ENCODE data around the gene PLXNA4. TPM values are rescaled to one million over a fixed set of nuclear protein-coding genes. Genes with fewer than 3 reads are reported as not detected.

The PLXNA4 gene
- total RNA-seq, 2 experiments from 2014 or later: 0.75 to 0.85 TPM

DNA sequence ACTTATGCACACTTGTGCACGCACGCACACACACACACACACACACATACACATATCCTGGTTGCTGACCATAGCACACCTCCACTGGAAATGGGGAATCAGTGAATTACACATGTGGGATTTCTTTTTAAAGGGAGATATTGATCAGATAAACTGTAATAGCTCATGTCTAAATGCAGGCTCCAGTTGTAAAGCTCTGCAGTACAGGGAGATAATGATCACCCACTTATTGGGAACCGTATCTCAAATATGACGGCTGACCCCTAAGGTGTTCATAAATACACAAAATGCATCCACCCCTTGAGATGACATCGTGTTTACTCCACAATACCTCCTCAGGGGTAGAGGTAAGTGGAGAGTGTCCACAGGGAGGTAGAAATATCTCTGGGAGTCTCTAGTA lies 79.2 kb downstream of the PLXNA4 start:
- Mint-ChIP-seq H3K27ac (no peak overlapping the region), H3K4me3 (no peak overlapping the region), H3K4me1 (ENCODE audit: low read depth) (no peaks in the 10 kb centered on the region), H3K9me3 (no peaks in the 10 kb centered on the region), H3K36me3 (ENCODE audit: low read depth) (no peaks in the 10 kb centered on the region), H3K27me3 (no peaks in the 10 kb centered on the region)
- intact Hi-C loops (cut with DNase I, micrococcal nuclease): no loop called here
- H3K9me3 ChIP-seq (ENCODE audit: control insufficient read depth in 1 of 2, insufficient read depth in 1 of 2, low read length in 2 of 2): no peaks in the 10 kb centered on the region
- POLR2A ChIA-PET: interaction anchor here (0.9 kb wide), 1 partner anchor 11 kb away, joined by 3 read pairs; no protein-coding TSS in a partner anchor
- ATAC-seq (ENCODE audit: poor library complexity) (no peak), DNase-seq (no peak)
- no peak overlapping the region for H3K27ac ChIP-seq (ENCODE audit: low read depth in 1 of 2, low read length in 2 of 2)
- TF ChIP-seq CTCF (IDR thresholded peaks at IDR 0.05): no peak
- H3K4me3 ChIP-seq (ENCODE audit: low read length): no peak overlapping the region
- peaks cover 0 to 2% of the 10 kb centered on the region in 2 experiments for H3K27me3 ChIP-seq (ENCODE audit: control insufficient read depth in 1 of 2, insufficient read depth in 2 of 2, low read length in 2 of 2)
- CTCF ChIA-PET: no interaction called here
- no peaks in the 10 kb centered on the region for H3K4me1 ChIP-seq (ENCODE audit: insufficient read depth, low read length)
- no peaks in the 10 kb centered on the region for H3K36me3 ChIP-seq (ENCODE audit: insufficient read depth, low read length)

DNA sequence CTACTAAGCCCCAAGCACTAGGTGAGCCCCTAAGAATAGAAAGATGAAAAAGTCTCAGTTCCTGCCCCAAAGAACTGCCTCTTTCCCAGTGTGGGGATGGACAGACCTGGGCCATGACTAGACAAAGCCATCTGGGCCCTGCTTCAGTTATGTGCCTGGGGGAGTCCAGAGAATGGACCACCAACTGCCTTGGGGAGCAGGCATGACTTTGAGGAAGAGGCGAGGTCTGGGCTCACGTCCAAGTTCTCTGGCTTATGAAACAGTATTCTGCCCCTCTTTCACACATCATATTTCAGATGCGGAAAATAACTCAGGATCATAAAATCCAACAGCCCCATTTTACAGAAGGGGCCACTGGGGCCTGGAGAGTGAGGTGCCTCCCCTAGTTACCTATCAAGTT lies 80.3 kb downstream of the PLXNA4 start:
- Mint-ChIP-seq H3K9me3 (no peaks in the 10 kb centered on the region), H3K36me3 (ENCODE audit: low read depth) (no peaks in the 10 kb centered on the region), H3K27me3 (no peaks in the 10 kb centered on the region), H3K27ac (no peak overlapping the region), H3K4me3 (no peak overlapping the region), H3K4me1 (ENCODE audit: low read depth) (no peaks in the 10 kb centered on the region)
- peaks cover 0 to 2% of the 10 kb centered on the region in 2 experiments for H3K27me3 ChIP-seq (ENCODE audit: control insufficient read depth in 1 of 2, insufficient read depth in 2 of 2, low read length in 2 of 2)
- no peak for TF ChIP-seq CTCF (IDR thresholded peaks at IDR 0.05)
- no peak overlapping the region for H3K27ac ChIP-seq (ENCODE audit: low read depth in 1 of 2, low read length in 2 of 2)
- CTCF ChIA-PET: no interaction called here
- POLR2A ChIA-PET: no interaction called here
- no peaks in the 10 kb centered on the region for H3K9me3 ChIP-seq (ENCODE audit: control insufficient read depth in 1 of 2, insufficient read depth in 1 of 2, low read length in 2 of 2)
- H3K4me1 ChIP-seq (ENCODE audit: insufficient read depth, low read length): no peaks in the 10 kb centered on the region
- intact Hi-C loops (cut with DNase I, micrococcal nuclease): no loop called here
- H3K4me3 ChIP-seq (ENCODE audit: low read length): no peak overlapping the region
- no peaks in the 10 kb centered on the region for H3K36me3 ChIP-seq (ENCODE audit: insufficient read depth, low read length)
- DNase-seq (no peak), ATAC-seq (ENCODE audit: poor library complexity) (no peak)

GRCh38 chr7:132494474-132494873 lies 81.8 kb downstream of the PLXNA4 start:
- Mint-ChIP-seq H3K4me1 (ENCODE audit: low read depth) (no peaks in the 10 kb centered on the region), H3K4me3 (no peak overlapping the region), H3K27me3 (no peaks in the 10 kb centered on the region), H3K9me3 (no peaks in the 10 kb centered on the region), H3K27ac (no peak overlapping the region), H3K36me3 (ENCODE audit: low read depth) (no peaks in the 10 kb centered on the region)
- Histone ChIP-seq H3K9me3 (ENCODE audit: control insufficient read depth in 1 of 2, insufficient read depth in 1 of 2, low read length in 2 of 2) (no peaks in the 10 kb centered on the region), H3K27ac (ENCODE audit: low read depth in 1 of 2, low read length in 2 of 2) (no peak overlapping the region), H3K36me3 (ENCODE audit: insufficient read depth, low read length) (no peaks in the 10 kb centered on the region), H3K27me3 (ENCODE audit: control insufficient read depth in 1 of 2, insufficient read depth in 2 of 2, low read length in 2 of 2) (peaks cover 0 to 2% of the 10 kb centered on the region in 2 experiments), H3K4me1 (ENCODE audit: insufficient read depth, low read length) (no peaks in the 10 kb centered on the region), H3K4me3 (ENCODE audit: low read length) (no peak overlapping the region)
- intact Hi-C loops (cut with DNase I, micrococcal nuclease): no loop called here
- ATAC-seq (ENCODE audit: poor library complexity) (no peak), DNase-seq (no peak)
- ChIA-PET POLR2A (no interaction called here), CTCF (no interaction called here)
- TF ChIP-seq CTCF (IDR thresholded peaks at IDR 0.05): no peak

All from CD4-positive, alpha-beta T cell (primary cell).